Adrenal gland (tissue), 5 donors: ENCODE measurements around the gene ZNF28.

Experiments used
- CTCF ChIP-seq, 6 experiments: fragments of 450-650 bp in 4 of 6; fragments of 200-600 bp in 2 of 6; sonication (generic) in 1 of 6; IDR thresholded peaks; 1 replicate in 5 of 6; 2 replicates in 1 of 6; pipeline versions ENCODE4 v1.5.1 to v1.8.0; 2016 to 2021; ENCODE audit warnings: antibody characterized with exemption in 6 of 6, mild to moderate bottlenecking in 2 of 6, moderate library complexity in 1 of 6
- POLR2A ChIP-seq, 2 donors: fragments of 450-650 bp; IDR thresholded peaks; one replicate each; pipeline ENCODE4 v1.6.1; 2017; ENCODE audit warnings: antibody characterized with exemption in 2 of 2, mild to moderate bottlenecking in 2 of 2, moderate library complexity in 1 of 2
- donor health status: DM: no; HTN: no; CAD: no.

- TF ChIP-seq CTCF (IDR thresholded peaks at IDR 0.05), result peak in 5 of 6 experiments; percentile 19 to 49 (median 23)
- TF ChIP-seq POLR2A (IDR thresholded peaks at IDR 0.05), result peak in 1 of 2 donors; percentile 61
Measured at GRCh38 chr19:52786464-52787354, 34.7 kb downstream of the ZNF28 start, which contains the start of gene ZNF600.
